Measurements from ENCODE around the gene PYGL.
A peak's percentile ranks its signal among the peaks of the same experiment; 100 is the strongest.

Gene PYGL

GRCh38 chr14:50970886-50971781, 26.9 kb upstream of the PYGL start (continued):
- TF ChIP-seq, protein P1, sequence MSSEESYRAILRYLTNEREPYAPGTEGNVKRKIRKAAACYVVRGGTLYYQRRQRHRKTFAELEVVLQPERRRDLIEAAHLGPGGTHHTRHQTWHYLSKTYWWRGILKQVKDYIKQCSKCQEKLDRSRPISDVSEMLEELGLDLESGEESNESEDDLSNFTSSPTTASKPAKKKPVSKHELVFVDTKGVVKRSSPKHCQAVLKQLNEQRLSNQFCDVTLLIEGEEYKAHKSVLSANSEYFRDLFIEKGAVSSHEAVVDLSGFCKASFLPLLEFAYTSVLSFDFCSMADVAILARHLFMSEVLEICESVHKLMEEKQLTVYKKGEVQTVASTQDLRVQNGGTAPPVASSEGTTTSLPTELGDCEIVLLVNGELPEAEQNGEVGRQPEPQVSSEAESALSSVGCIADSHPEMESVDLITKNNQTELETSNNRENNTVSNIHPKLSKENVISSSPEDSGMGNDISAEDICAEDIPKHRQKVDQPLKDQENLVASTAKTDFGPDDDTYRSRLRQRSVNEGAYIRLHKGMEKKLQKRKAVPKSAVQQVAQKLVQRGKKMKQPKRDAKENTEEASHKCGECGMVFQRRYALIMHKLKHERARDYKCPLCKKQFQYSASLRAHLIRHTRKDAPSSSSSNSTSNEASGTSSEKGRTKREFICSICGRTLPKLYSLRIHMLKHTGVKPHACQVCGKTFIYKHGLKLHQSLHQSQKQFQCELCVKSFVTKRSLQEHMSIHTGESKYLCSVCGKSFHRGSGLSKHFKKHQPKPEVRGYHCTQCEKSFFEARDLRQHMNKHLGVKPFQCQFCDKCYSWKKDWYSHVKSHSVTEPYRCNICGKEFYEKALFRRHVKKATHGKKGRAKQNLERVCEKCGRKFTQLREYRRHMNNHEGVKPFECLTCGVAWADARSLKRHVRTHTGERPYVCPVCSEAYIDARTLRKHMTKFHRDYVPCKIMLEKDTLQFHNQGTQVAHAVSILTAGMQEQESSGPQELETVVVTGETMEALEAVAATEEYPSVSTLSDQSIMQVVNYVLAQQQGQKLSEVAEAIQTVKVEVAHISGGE (tag by site-specific recombination; conservative IDR thresholded peaks at IDR 0.05; ENCODE audit: low read depth) = no peak
- no peak for TF ChIP-seq ZSCAN23 (tag by site-specific recombination; IDR thresholded peaks at IDR 0.05)
- no peak for TF ChIP-seq ZNF423 (tag by site-specific recombination; IDR thresholded peaks at IDR 0.05)
- TF ChIP-seq, protein P2, sequence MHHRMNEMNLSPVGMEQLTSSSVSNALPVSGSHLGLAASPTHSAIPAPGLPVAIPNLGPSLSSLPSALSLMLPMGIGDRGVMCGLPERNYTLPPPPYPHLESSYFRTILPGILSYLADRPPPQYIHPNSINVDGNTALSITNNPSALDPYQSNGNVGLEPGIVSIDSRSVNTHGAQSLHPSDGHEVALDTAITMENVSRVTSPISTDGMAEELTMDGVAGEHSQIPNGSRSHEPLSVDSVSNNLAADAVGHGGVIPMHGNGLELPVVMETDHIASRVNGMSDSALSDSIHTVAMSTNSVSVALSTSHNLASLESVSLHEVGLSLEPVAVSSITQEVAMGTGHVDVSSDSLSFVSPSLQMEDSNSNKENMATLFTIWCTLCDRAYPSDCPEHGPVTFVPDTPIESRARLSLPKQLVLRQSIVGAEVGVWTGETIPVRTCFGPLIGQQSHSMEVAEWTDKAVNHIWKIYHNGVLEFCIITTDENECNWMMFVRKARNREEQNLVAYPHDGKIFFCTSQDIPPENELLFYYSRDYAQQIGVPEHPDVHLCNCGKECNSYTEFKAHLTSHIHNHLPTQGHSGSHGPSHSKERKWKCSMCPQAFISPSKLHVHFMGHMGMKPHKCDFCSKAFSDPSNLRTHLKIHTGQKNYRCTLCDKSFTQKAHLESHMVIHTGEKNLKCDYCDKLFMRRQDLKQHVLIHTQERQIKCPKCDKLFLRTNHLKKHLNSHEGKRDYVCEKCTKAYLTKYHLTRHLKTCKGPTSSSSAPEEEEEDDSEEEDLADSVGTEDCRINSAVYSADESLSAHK (tag by site-specific recombination; IDR thresholded peaks at IDR 0.05) = no peak

- POLR2A ChIA-PET = no interaction called here
- Histone ChIP-seq H3K4me3 (ENCODE audit: low read depth, low read length) (no peak overlapping the region), H3K4me1 (ENCODE audit: control insufficient read depth, insufficient read depth, low read length) (peaks cover 10% of the 10 kb centered on the region), H3K27ac (ENCODE audit: extremely low read depth, low read depth, low read length) (no peak overlapping the region), H3K36me3 (ENCODE audit: control insufficient read depth in 2 of 2, insufficient read depth in 1 of 2, low read length in 2 of 2) (no peaks in the 10 kb centered on the region), H3K9me3 (ENCODE audit: control insufficient read depth, insufficient read depth, low read depth, low read length) (no peaks in the 10 kb centered on the region)
- CTCF ChIA-PET = interaction anchor here (0.8 kb wide), 1 partner anchor 12 kb away, joined by 3 read pairs; no protein-coding TSS in a partner anchor
- no peak for TF ChIP-seq ZNF600 (tag by site-specific recombination; IDR thresholded peaks at IDR 0.05)
Measured at GRCh38 chr14:50967790-50968189, 23.5 kb upstream of the PYGL start.

GRCh38 chr14:50967103-50967502, 22.8 kb upstream of the PYGL start:
- CTCF ChIA-PET = interaction anchor here (1.0 kb wide), 1 partner anchor 127 kb away, joined by 4 read pairs; no protein-coding TSS in a partner anchor
- POLR2A ChIA-PET = no interaction called here

DNA sequence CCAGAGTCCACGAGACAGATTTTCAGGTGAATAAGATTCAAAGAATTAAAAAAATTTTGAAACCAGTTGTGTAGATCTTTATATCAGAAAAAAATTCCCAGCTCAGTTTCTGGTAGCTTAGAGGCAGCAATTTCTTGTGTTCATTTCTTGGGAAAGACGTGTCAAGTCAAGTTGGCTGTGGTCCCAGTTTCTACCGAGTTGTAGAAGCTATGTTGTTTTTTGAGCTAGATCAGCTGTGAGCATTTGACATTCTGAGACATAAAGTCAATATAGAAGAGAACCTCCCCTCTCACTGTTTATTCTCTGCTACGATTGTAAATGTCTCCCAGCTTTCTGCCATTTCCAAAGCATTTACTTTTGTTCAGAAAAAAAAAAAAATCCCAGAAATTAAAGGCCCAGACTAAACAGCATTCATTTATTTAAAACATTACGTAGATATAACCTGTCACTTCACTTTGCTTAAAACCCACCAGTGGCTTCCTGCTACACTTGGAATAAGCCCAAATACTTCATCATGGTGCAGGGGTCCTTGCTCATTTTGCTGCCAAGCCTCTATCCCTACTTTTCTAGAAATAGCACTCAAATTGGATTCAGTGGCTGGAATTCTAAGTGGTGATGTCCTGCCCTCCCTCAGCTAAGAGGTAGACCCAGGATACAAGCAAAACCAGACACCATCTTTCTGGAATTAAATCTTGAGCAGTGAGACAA, 20.6 kb upstream of the PYGL start:
- ChIA-PET POLR2A (interaction anchor here (0.6 to 1.0 kb wide), 3 partner anchors 39 to 253 kb away, joined by 3 to 5 read pairs (median 3); no protein-coding TSS in a partner anchor), CTCF (interaction anchor here (0.6 to 1.1 kb wide), 4 partner anchors 9 to 394 kb away, joined by 3 to 4 read pairs (median 4); no protein-coding TSS in a partner anchor)
- peak; percentile 96; the same call in 1 of the 2 replicates for TF ChIP-seq MZF1 (tag by site-specific recombination; IDR thresholded peaks at IDR 0.05; ENCODE audit: borderline replicate concordance)
- TF ChIP-seq ZNF560 (tag by site-specific recombination; IDR thresholded peaks at IDR 0.05; ENCODE audit: borderline replicate concordance) = no peak
- TF ChIP-seq RBAK (tag by site-specific recombination; IDR thresholded peaks at IDR 0.05) = no peak
- 0 out of 2 replicates have a peak, but pooled peaks have one; percentile 38 for TF ChIP-seq TSHZ1 (tag by site-specific recombination; IDR thresholded peaks at IDR 0.05; ENCODE audit: borderline replicate concordance)
- TF ChIP-seq FEZF1 (tag by site-specific recombination; IDR thresholded peaks at IDR 0.05) = peak; percentile 75
- peak; percentile 92 for TF ChIP-seq WT1 (tag by site-specific recombination; IDR thresholded peaks at IDR 0.05)
- no peak for TF ChIP-seq GLI4 (tag by site-specific recombination; IDR thresholded peaks at IDR 0.05)
- no peak for TF ChIP-seq ZBTB20 (tag by site-specific recombination; IDR thresholded peaks at IDR 0.05)
- no peak for TF ChIP-seq REPIN1 (tag by site-specific recombination; IDR thresholded peaks at IDR 0.05; ENCODE audit: low read depth)

More at GRCh38 chr14:50967103-50967502, 22.8 kb upstream of the PYGL start:
- H3K27ac ChIP-seq (ENCODE audit: extremely low read depth, low read depth, low read length) = no peak overlapping the region
- H3K4me3 ChIP-seq (ENCODE audit: low read depth, low read length) = no peak overlapping the region
- no peak for TF ChIP-seq ZNF621 (tag by site-specific recombination; IDR thresholded peaks at IDR 0.05)
- no peak for TF ChIP-seq ZNF341 (tag by site-specific recombination; IDR thresholded peaks at IDR 0.05; ENCODE audit: low read depth)
- no peak for TF ChIP-seq ZNF266 (tag by site-specific recombination; IDR thresholded peaks at IDR 0.05; ENCODE audit: low read depth)
- no peak for TF ChIP-seq ZNF560 (tag by site-specific recombination; IDR thresholded peaks at IDR 0.05; ENCODE audit: borderline replicate concordance)
- H3K36me3 ChIP-seq (ENCODE audit: control insufficient read depth in 2 of 2, insufficient read depth in 1 of 2, low read length in 2 of 2) = no peaks in the 10 kb centered on the region
- no peaks in the 10 kb centered on the region for H3K9me3 ChIP-seq (ENCODE audit: control insufficient read depth, insufficient read depth, low read depth, low read length)
- peaks cover 10% of the 10 kb centered on the region for H3K4me1 ChIP-seq (ENCODE audit: control insufficient read depth, insufficient read depth, low read length)

More for the DNA sequence above, 20.6 kb upstream of the PYGL start:
- no peak overlapping the region for H3K27ac ChIP-seq (ENCODE audit: extremely low read depth, low read depth, low read length)
- no peak overlapping the region for H3K4me3 ChIP-seq (ENCODE audit: low read depth, low read length)
- no peaks in the 10 kb centered on the region for H3K9me3 ChIP-seq (ENCODE audit: control insufficient read depth, insufficient read depth, low read depth, low read length)
- H3K36me3 ChIP-seq (ENCODE audit: control insufficient read depth in 2 of 2, insufficient read depth in 1 of 2, low read length in 2 of 2) = no peaks in the 10 kb centered on the region
- H3K4me1 ChIP-seq (ENCODE audit: control insufficient read depth, insufficient read depth, low read length) = peaks cover 7% of the 10 kb centered on the region
